ENCODE measurements around the gene ACER3.
"Not testable (repeated sequence)": the region's sequence is repeated elsewhere in the genome, so short reads cannot be mapped to it uniquely, and the experiment has no call there.

The ACER3 gene

GRCh38 chr11:77058900-77059299, 198.2 kb downstream of the ACER3 start:
- DNase-seq (ENCODE audit: low spot score), result no peak

GRCh38 chr11:77059806-77060205, 199.1 kb downstream of the ACER3 start:
- no peak for DNase-seq (ENCODE audit: low spot score)

- no peak for DNase-seq (ENCODE audit: low spot score)
These were observed 199.5 kb downstream of the ACER3 start for GRCh38 chr11:77060234-77060633.

- DNase-seq (ENCODE audit: low spot score), result not testable (repeated sequence)
These were observed 200.5 kb downstream of the ACER3 start for GRCh38 chr11:77061258-77061657.

- DNase-seq (ENCODE audit: low spot score), result peak; percentile 35
These were observed 202.2 kb downstream of the ACER3 start for GRCh38 chr11:77062924-77063323.

- DNase-seq (ENCODE audit: low spot score), result no peak
These were observed 202.7 kb downstream of the ACER3 start for GRCh38 chr11:77063407-77063806.

- no peak for DNase-seq (ENCODE audit: low spot score)
These were observed 203.1 kb downstream of the ACER3 start for GRCh38 chr11:77063861-77064260.

GRCh38 chr11:77064648-77065217, 204.0 kb downstream of the ACER3 start:
- DNase-seq (ENCODE audit: low spot score), result no peak

- peak; percentile 58 for DNase-seq (ENCODE audit: low spot score)
These were observed 205.1 kb downstream of the ACER3 start for GRCh38 chr11:77065878-77066228.

- peak; percentile 90 for DNase-seq (ENCODE audit: low spot score)
These were observed 205.7 kb downstream of the ACER3 start, which contains the start of gene CAPN5 for GRCh38 chr11:77066229-77067042. Gene CAPN5, plus strand, starts transcription at chr11:77066971. Its CDS starts 17,916 bp downstream, at chr11:77084887.

GRCh38 chr11:77067861-77068443, 207.2 kb downstream of the ACER3 start:
- DNase-seq (ENCODE audit: low spot score), result no peak

GRCh38 chr11:77068457-77069335, 208.0 kb downstream of the ACER3 start:
- DNase-seq (ENCODE audit: low spot score), result no peak

- DNase-seq (ENCODE audit: low spot score), result no peak
These were observed 208.7 kb downstream of the ACER3 start for GRCh38 chr11:77069336-77069968.

GRCh38 chr11:77069969-77070582, 209.4 kb downstream of the ACER3 start:
- no peak for DNase-seq (ENCODE audit: low spot score)

- DNase-seq (ENCODE audit: low spot score), result no peak
These were observed 210.4 kb downstream of the ACER3 start for GRCh38 chr11:77071077-77071476.

- DNase-seq (ENCODE audit: low spot score), result no peak
These were observed 211.2 kb downstream of the ACER3 start for GRCh38 chr11:77071671-77072605.

GRCh38 chr11:77072851-77073327, 212.2 kb downstream of the ACER3 start:
- DNase-seq (ENCODE audit: low spot score), result no peak

GRCh38 chr11:77073328-77074001, 212.7 kb downstream of the ACER3 start:
- DNase-seq (ENCODE audit: low spot score), result peak; percentile 43

- DNase-seq (ENCODE audit: low spot score), result no peak
These were observed 213.5 kb downstream of the ACER3 start for GRCh38 chr11:77074205-77074604.

All from hematopoietic multipotent progenitor cell treated with erythropoietin and hydrocortisone succinate and interleukin-3 and kit ligand, for 17 days (in vitro differentiated cells).